Embryonic facial prominence (tissue), 1 donor: ENCODE data around the gene PINK1.
"Not testable (repeated sequence)": the region's sequence is repeated elsewhere in the genome, so short reads cannot be mapped to it uniquely, and the experiment has no call there.

Source experiments
- DNase-seq: peaks from one replicate; pipeline ENCODE4 v3.0.0-alpha.2; 2016; ENCODE audit errors: extremely low spot score

PINK1 gene

DNA sequence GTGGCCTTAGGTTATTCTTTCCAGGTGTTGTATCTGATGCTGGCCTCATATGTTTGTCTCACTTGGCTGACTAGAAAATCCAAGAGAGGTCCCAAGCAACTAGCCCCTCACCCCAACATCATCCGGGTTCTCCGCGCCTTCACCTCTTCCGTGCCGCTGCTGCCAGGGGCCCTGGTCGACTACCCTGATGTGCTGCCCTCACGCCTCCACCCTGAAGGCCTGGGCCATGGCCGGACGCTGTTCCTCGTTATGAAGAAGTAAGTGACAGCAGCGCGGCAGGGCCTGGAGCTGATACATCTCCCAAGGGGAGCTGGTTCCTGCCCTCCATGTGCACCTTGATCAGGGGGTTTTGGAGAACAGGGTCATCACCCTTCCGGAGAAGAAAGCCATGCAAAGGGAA is 11.2 kb downstream of the PINK1 start:
- no peak for DNase-seq

DNA sequence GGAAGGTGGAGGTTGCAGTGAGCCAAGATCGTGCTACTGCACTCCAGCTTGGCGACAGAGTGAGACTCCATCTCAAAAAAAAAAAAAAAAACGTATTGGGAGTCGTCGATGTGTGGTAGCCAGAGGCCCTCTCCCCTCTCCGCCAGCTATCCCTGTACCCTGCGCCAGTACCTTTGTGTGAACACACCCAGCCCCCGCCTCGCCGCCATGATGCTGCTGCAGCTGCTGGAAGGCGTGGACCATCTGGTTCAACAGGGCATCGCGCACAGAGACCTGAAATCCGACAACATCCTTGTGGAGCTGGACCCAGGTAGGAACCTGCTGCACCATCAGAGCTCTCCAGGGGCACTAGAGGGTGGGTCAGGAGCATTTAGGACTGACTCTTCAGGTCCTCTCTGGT is 12.2 kb downstream of the PINK1 start:
- DNase-seq, result no peak

DNA sequence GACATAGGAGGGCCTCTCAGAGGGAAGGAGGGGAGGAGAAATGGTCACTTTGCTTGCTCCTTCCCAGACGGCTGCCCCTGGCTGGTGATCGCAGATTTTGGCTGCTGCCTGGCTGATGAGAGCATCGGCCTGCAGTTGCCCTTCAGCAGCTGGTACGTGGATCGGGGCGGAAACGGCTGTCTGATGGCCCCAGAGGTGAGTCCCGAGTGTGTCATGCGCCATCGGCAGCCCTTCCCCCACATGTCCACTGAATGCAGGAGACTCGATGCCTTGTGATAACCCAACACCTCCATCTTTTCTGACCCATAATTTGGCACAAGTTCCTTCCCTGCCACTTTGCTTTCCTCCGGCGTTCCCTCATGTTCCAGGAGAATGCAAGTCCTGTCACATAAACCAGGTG is 15.2 kb downstream of the PINK1 start:
- DNase-seq, result no peak

DNA sequence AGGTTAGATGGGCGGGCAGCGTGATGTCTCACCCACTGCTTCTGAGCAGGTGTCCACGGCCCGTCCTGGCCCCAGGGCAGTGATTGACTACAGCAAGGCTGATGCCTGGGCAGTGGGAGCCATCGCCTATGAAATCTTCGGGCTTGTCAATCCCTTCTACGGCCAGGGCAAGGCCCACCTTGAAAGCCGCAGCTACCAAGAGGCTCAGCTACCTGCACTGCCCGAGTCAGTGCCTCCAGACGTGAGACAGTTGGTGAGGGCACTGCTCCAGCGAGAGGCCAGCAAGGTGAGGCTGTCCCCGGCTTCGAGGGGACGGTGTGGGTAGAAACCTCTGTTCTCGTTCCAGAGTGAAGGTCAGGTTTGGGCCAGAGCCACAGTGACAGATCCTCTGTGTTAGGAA is 15.7 kb downstream of the PINK1 start:
- no peak for DNase-seq

DNA sequence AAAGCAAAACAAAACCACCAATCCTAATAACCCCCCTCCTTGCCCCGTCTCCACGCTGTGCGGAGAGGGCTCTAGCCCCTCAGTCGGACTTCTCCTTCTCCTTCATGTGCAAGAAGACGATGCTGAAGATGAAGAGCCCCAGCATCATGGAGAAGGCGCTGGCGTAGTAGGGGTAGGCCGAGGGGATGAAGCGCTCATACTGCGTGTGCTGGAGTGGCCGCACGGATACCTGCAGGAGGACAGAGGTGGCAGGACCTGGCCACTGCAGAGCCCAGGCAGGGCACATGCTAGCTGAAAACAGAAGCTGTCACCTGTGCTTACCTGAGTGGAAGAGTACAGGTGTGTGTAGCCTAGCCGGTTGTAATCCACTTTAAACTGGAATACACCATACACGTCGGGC is 19.0 kb downstream of the PINK1 start:
- DNase-seq, result no peak

DNA sequence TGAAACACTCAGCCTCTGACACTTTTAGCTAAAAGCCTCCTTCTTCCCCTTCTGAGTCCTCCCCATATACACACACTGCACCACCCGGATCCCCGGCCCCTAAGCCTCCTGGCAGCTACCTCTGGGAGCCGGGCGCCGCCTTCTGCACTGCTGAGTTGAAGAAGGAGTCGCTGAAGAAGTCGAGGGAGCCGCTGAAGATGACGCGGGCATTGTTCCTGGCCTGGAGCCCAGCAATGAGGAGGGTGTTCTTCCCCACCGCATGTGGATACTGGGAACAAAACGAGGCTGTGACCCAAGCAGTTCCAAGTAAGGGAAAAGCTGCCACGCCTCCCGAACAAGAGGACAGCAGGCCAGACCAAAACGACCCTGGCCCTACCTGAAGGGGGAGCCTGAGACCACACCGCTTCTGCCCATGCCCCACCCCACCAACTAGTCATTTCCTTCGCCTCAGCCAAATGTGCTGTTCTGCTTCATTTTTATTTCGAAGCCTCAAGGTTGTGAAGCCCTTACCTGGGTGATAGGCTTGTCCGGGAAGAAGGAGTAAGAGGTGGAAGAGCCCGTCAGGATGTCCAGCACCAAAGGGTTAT is 20.9 kb downstream of the PINK1 start:
- DNase-seq, result no peak

DNA sequence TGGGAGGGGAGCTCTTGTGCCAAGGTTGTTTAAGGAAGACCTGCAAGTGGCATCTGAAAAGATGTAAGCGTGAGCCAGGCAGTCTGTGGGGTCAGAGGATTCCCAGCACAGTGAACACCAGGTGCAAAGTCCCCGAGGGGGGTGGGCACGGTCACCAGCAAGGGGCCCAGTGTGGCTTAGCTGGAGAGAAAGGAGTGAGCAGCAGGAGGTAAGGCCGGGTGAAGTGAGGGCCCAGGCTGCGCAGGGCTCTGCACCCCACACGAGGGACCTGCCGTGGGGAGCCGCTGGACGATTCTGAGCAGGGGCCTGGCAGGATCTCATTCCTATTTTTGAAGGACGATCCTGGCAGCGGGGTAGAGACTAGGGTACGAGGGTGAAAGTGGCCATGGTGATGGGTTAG is 23.8 kb downstream of the PINK1 start:
- DNase-seq, result no peak

DNA sequence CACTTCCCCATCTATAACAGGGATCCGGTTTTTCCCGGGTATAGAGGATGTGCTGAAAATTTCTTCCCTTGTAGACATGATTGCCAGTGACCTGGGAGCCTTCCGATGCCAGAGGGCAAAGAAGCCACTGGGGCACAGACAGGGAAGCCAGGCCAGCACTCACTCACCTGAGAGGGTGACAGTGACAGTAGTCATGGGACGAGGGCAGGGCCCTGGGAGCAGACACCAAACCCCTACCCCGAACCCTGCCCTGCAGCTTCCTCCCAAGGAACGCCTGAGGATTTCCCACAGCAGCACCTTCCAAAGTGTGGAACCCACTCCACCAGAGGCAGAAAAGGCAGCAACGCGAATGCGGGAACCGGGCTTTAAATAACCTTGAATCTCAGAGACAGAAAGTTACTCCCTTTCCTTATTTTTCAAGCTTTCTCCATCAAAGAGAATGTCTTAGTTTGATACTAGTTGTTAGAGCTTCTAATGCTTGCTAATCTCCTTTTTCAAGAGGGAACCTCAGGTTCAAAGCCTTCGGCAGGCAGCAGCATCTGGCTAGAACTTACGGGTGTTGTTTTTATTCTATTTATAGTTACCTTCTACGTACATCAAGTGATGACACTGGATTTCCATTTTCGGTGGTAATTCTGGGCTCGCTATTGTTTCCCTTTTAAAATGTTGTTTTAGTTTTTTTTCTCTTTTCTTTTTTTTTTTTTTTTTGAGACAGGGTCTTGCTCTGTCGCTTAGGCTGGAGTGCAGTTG is 25.1 kb downstream of the PINK1 start:
- no peak for DNase-seq

DNA sequence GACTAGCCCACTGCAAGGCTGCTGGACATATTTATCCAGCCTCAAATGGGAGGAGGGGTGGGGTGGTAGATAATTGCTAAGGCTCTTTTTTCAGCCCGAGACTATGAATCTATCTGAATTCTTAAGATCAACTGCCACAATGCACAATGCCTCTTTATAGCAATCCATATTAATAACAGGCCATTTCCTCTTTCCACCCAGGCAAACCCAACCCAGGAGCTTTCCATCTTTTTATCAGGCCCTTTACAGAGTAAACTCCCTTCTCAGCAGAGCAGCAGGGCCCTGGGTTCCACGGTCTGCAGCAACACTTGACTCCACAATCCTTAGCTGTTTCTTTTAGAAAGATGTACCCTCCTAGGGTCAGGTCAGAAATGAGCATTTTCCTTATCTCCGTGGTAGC is 27.1 kb downstream of the PINK1 start:
- DNase-seq, result no peak

DNA sequence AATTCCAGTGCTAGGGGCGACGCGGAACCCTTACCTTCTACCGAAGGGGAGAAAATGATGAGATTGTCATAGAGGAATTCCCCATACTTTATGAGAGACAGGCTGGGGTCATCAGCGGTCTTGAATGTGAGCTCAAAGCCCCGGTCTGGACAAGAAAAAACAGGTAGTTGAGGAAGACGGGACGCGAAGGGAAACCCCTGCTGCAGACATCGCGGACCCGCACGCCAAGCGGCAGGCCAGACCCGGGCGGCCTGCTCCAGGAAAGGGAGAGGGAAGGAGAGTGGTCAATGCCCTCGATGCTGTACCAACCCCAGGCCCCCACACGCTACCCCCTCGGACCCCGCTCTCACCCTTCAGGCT is 27.6 kb downstream of the PINK1 start:
- no peak for DNase-seq

DNA sequence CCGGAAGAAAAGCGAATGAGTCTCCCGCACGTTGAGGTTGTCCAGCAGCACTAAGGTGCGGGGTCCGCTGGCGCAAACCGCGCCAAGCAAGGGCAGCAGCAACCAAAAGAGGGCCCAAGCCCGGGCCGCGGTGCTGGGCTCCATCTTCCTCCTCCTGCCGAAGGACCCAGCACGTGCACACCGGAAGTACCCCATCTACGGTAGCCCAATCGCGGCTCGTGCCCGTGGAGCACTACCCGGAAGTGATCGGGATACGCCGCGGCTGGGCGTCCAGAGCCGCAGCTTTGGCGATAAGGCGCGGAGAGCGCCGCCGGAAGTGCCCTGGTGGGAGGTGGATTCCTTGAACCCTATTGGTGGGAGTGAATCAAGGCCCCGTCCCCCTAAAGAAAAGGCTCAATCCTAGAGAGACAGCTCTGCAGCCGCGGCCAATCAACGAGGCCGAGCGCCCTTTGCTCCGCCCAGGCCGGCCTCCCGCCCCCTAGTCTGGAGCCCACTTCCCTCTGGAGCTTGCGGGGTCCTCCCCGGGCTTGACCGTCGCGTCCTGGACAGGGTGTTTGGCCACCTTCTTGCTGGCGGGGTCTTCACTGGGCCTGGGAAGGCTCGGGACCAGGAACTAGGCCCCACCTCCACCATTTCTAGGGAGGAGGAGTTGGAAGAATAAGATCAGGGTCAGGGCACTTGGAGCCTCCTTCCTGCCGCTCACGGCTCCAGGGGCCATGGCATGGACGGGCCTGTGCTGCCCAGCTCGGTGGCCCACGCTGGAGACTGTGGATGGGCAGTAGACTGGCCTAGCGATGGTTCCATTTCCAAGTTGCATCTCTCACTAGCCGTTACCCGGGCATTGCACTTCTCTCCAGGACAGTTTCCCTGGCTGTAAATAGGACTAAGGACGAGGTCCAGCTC is 28.2 kb downstream of the PINK1 start, which contains the start of gene DDOST:
TSS of gene DDOST (minus strand) at position 163 of the 903 bp plus-strand sequence. CDS start at position 144, 19 bp downstream.
- DNase-seq, result peak; percentile 94

DNA sequence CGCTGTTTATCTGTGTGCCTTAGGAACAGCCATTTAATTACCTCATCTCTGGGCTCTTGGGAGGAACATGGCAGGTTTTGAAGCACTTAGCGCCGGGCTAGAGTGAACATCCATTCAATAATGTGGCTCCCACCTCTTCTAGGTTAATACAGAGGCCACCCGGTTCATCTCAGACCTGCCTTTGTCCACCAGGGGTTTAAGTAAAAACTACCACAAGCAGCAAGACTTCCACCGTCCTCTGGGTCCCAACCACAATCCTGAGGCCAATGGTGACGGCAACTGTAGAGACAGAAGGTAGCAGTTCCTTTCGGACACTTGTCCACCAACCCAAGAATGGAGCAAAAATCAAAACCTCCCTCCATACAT is 28.8 kb downstream of the PINK1 start:
- DNase-seq, result no peak

DNA sequence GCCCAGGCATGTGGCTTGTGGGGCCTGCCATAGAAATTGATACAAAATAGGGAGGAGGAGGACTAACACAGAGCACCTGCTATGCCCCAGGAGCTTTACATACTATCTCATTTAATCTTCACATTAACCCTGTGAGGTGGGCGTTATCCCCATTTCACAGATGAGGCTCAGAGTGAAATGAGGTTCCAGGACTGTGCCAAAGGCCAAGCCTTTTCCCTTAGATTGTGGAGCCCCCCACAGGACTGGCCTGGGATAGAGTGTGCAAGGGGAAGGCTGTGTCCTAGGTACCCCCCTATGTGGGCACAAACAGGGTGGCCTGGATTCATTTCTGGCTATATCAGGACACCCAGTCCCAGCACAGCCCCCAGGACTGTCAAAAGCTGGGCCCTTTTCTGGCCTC is 30.1 kb downstream of the PINK1 start:
- no peak for DNase-seq

DNA sequence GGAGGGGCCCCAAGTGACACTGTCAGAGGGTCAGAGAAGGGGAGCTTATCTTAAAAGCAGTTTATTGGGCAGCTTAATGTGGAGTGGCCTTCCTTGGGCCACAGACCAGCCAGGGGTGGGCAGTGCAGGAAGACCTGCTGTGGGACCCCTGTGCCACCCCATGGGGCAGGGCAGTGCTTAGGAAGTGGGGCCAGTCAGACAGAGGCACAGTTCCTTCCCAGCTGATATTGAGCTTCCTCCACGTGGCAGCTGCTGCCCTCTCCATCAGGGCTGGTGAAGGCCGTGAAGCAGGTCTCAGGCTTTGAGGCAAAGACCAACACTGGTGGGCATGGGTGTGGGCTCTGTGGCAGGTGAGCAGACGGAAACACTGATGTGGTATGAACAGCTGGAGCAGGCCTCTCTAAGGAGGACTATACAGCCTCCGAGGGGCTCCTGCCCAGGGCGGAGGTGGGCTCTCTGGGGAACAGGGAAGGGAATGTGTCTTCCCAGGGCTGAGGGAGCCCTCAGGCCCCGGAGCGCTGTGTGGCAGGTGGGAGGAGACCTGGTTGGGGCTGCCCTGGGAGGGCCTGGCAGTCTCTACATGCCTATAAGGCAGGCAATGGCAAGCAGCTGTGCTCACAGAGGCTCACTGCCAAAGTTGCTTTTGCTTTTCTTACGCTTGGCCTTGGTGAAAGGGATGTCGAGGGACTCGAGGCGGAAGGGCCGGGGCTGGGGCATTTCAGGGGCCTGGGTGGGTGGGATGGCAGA is 30.9 kb downstream of the PINK1 start:
- no peak for DNase-seq

DNA sequence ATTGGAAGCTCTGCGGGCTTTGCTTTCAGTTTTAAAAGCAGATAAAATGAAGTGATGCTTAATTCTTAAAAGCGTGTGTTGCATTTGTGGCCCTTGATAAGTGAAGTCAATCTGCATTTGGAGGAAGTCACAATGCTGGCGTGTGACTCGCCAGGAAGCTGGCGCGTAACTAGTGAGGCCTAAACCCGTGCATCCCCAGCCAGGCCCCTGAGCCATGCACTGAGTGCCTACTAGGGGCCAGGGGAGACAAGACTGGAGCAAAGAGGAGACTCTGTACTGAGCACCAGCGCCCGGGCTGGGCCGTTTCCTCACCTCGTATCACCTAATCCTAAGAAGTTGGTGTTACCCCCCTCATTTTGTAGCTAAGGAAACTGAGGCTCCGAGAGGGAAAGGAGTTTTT is 32.5 kb downstream of the PINK1 start:
- no peak for DNase-seq

DNA sequence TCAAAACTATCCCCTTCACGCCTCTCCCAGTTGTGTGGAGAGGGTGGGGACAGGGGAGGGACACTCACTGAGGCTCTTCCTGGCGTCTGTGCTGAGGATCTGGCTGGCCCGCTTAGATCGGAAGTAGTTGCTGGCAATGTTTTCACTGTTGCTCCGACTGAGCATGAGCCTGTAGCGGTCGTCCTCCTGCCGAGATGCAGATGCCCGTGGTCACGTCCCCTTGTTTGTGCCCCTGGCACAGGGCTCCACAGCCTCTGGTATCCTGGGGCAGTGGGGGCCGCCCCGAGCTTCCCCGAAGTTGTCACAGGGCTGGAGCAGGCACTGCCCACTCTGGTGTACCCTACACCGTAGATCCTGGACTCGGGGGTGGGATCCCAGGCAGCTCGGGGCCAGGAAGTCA is 32.9 kb downstream of the PINK1 start:
- DNase-seq, result no peak

DNA sequence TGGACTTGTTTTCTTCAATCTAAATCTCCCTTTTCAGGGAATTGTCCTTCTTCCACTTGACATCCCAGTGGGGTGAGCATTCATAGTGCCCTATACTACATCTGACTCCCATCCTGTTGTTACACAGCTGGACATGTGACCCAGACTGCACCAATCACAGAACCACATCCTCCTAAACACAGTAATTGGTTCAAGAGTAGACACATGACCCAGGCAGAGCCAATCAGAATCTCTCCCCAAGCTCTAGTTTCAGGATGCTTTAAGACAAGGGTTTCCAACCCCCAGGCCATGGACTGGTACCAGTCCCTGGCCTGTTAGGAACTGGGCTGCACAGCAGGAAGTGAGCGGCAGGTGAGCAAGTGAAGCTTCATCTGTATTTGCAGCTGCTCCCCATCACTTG is 33.5 kb downstream of the PINK1 start:
- DNase-seq, result no peak

DNA sequence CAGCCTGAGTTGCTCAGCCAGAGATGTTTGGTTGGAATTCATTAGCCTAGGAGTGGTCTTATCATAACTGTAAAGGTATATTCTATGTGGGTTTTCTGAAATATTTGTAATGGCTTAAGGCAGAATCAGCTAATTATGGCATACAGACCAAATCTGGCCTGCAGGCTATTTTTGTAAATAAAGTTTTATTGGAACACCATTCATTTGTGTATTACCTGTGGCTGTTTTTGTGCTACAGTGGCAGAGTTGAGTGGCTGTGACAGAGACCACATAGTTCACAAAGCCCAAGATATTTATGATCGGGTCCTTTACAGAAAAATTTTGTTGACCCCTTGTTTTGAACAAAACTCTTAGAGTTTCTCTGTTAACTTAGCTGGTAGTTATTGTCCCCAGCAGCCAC is 35.3 kb downstream of the PINK1 start:
- DNase-seq, result no peak

DNA sequence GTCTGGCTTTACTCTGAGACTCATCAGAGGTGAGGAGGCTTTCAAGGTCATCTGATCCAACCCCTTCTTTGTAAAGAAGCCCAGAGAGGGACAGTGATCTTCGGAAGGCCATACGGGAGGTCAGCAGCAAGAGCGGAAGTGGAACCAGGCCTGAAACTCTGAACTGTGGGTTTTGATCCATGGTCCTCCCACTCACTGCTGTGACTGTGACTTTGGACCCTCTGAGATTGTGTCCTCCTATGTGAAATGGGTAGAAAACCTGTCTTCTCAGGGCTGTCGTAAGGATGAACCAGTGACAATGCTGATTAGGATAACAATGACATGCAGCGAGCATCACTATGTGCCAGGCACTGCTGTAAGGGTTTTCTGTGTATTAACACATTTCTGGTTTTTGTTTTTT is 37.7 kb downstream of the PINK1 start:
- no peak for DNase-seq

DNA sequence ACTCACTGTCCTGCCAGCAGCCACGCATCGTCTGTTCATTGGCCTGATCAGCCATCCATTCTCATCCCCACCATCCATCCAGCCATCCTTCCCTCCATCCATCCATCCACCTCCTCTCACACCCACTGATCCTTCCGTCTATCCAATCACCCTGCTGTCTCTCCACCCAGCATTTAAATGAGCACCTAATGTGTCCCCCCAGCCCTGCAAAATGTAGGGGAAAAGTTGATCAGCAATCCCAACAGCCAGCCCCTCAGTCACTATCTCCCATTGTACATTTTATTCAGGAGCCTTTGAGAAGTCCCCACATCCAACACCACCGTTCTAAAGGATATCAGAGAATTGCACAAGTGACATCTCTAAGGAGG is 39.0 kb downstream of the PINK1 start:
- DNase-seq, result no peak

DNA sequence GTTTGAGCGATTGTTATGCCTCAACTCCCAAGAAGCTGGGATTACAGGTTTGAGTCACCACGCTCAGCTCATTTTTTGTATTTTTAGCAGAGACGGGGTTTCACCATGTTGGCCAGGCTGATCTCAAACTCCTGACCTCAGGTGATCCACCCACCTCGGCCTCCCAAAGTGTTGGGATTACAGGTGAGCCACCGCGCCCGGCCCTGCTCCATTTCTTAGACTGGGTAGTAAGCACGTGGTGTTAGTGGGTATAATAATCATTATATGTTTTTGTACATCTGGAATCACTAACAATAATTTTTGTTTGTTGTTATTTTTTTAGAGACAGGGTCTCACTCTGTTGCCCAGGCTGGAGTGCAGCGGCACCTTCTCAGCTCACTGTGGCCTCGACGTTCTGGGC is 40.4 kb downstream of the PINK1 start:
- not testable (repeated sequence) for DNase-seq

DNA sequence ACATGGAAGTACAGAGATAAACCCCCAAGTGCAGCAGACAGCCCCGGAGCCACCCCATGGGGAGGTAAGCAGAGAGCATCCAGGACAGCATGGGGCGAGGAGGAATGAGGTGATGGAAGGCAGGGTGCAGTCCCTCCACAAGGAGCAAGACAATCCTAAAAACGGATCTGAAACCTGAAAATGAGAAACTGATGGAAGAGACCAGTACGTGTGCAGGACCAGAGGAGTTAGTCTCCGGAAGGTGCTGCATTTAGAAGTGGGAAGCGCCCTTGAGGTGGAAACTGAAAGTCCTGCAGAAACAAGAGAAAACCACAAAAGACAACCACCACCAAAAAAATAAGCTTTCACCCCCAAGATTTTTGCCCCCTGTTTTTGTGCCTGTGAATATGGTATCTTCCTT is 45.3 kb downstream of the PINK1 start:
- DNase-seq, result no peak
